ENCODE data around the gene MYH11.
"Not testable (repeated sequence)": the region's sequence is repeated elsewhere in the genome, so short reads cannot be mapped to it uniquely, and the experiment has no call there.

The MYH11 gene

GRCh38 chr16:15854906-15855703 is 1.7 kb downstream of the MYH11 start:
- DNase-seq (ENCODE audit: low read depth) = no peak
- no peak overlapping the region for H3K4me3 ChIP-seq (ENCODE audit: low read depth, low read length)
- TF ChIP-seq, protein P1, sequence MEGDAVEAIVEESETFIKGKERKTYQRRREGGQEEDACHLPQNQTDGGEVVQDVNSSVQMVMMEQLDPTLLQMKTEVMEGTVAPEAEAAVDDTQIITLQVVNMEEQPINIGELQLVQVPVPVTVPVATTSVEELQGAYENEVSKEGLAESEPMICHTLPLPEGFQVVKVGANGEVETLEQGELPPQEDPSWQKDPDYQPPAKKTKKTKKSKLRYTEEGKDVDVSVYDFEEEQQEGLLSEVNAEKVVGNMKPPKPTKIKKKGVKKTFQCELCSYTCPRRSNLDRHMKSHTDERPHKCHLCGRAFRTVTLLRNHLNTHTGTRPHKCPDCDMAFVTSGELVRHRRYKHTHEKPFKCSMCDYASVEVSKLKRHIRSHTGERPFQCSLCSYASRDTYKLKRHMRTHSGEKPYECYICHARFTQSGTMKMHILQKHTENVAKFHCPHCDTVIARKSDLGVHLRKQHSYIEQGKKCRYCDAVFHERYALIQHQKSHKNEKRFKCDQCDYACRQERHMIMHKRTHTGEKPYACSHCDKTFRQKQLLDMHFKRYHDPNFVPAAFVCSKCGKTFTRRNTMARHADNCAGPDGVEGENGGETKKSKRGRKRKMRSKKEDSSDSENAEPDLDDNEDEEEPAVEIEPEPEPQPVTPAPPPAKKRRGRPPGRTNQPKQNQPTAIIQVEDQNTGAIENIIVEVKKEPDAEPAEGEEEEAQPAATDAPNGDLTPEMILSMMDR (IDR thresholded peaks at IDR 0.05; ENCODE audit: low read depth, low read length) = no peak
- TF ChIP-seq MAX (IDR thresholded peaks at IDR 0.05; ENCODE audit: low read depth, low read length) (no peak), MYC (IDR thresholded peaks at IDR 0.05; ENCODE audit: low read depth, low read length) (no peak), POLR2A (IDR thresholded peaks at IDR 0.05; ENCODE audit: extremely low read depth, insufficient read length) (no peak)

DNA sequence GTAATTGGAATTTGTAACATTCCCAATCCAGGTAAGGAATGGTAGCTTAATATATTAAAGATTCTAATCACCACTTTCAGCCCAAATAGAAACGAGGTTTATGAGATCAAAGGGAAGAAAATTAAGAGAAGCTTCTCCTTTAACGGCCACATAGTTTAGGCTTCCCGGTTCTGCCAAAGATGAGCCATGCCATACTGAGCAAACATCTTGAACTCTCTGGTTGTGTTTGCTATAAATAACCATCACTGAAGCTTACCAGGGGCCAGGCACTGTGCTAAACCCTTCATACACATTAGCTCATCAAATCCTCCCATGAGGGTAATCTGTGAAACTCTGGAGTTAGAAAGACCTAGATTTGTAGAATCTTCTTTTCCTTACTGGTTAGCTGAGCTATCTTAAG is 2.8 kb downstream of the MYH11 start:
- no peak for DNase-seq (ENCODE audit: low read depth)

GRCh38 chr16:15853021-15853420 is 3.8 kb downstream of the MYH11 start:
- no peak overlapping the region for H3K4me3 ChIP-seq (ENCODE audit: low read depth, low read length)
- no peak for DNase-seq (ENCODE audit: low read depth)
- TF ChIP-seq MAX (IDR thresholded peaks at IDR 0.05; ENCODE audit: low read depth, low read length) = no peak

More for the DNA sequence above, 2.8 kb downstream of the MYH11 start:
- TF ChIP-seq, protein P1 (IDR thresholded peaks at IDR 0.05; ENCODE audit: low read depth, low read length) = no peak
- TF ChIP-seq MAX (IDR thresholded peaks at IDR 0.05; ENCODE audit: low read depth, low read length) = no peak
- TF ChIP-seq POLR2A (IDR thresholded peaks at IDR 0.05; ENCODE audit: extremely low read depth, insufficient read length) = no peak
- no peak for TF ChIP-seq MYC (IDR thresholded peaks at IDR 0.05; ENCODE audit: low read depth, low read length)
- H3K4me3 ChIP-seq (ENCODE audit: low read depth, low read length) = no peak overlapping the region

DNA sequence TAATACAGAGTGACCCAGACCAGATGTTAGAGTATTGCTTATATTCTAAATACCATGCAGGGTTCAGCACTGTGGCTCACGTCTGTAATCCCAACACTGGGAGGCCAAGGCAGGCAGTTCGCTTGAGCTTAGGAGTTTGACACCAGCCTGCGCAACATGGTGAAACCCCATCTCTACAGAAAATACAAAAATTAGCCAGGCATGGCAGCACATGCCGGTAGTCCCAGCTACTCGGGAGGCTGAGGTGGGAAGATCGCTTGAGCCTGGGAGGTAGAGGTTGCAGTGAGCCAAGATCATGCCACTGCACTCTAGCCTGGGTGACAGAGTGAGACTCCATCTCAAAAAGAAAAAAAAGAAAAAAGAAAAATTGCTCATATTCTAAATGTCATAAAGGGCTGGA is 6.3 kb downstream of the MYH11 start:
- DNase-seq (ENCODE audit: low read depth); H3K4me3 ChIP-seq (ENCODE audit: low read depth, low read length): not testable (repeated sequence)

- TF ChIP-seq MYC (IDR thresholded peaks at IDR 0.05; ENCODE audit: low read depth, low read length) (no peak), MAX (IDR thresholded peaks at IDR 0.05; ENCODE audit: low read depth, low read length) (no peak), POLR2A (IDR thresholded peaks at IDR 0.05; ENCODE audit: extremely low read depth, insufficient read length) (no peak)
- TF ChIP-seq, protein P1 (IDR thresholded peaks at IDR 0.05; ENCODE audit: low read depth, low read length) = no peak
- no peak overlapping the region for H3K4me3 ChIP-seq (ENCODE audit: low read depth, low read length)
- no peak for DNase-seq (ENCODE audit: low read depth)
Measured at GRCh38 chr16:15849209-15849981, 7.4 kb downstream of the MYH11 start.

- no peak for DNase-seq (ENCODE audit: low read depth)
- TF ChIP-seq MAX (IDR thresholded peaks at IDR 0.05; ENCODE audit: low read depth, low read length) (no peak), MYC (IDR thresholded peaks at IDR 0.05; ENCODE audit: low read depth, low read length) (no peak), POLR2A (IDR thresholded peaks at IDR 0.05; ENCODE audit: extremely low read depth, insufficient read length) (no peak)
- TF ChIP-seq, protein P1 (IDR thresholded peaks at IDR 0.05; ENCODE audit: low read depth, low read length) = no peak
Measured at GRCh38 chr16:15847611-15848175, 9.1 kb downstream of the MYH11 start.

More at GRCh38 chr16:15847611-15848175, 9.1 kb downstream of the MYH11 start:
- no peak overlapping the region for H3K4me3 ChIP-seq (ENCODE audit: low read depth, low read length)
